ENCODE data around the gene DEDD. TPM values are rescaled to one million over a fixed set of nuclear protein-coding genes. Genes with fewer than 3 reads are reported as not detected.
A peak's percentile ranks its signal among the peaks of the same experiment; 100 is the strongest.

The DEDD gene
- total and polyA plus RNA-seq, 2 of the 13 experiments (the other 11 are each of a cell fraction or from before 2014, with no cell fraction given), result 12.6 to 27.8 TPM

DNA sequence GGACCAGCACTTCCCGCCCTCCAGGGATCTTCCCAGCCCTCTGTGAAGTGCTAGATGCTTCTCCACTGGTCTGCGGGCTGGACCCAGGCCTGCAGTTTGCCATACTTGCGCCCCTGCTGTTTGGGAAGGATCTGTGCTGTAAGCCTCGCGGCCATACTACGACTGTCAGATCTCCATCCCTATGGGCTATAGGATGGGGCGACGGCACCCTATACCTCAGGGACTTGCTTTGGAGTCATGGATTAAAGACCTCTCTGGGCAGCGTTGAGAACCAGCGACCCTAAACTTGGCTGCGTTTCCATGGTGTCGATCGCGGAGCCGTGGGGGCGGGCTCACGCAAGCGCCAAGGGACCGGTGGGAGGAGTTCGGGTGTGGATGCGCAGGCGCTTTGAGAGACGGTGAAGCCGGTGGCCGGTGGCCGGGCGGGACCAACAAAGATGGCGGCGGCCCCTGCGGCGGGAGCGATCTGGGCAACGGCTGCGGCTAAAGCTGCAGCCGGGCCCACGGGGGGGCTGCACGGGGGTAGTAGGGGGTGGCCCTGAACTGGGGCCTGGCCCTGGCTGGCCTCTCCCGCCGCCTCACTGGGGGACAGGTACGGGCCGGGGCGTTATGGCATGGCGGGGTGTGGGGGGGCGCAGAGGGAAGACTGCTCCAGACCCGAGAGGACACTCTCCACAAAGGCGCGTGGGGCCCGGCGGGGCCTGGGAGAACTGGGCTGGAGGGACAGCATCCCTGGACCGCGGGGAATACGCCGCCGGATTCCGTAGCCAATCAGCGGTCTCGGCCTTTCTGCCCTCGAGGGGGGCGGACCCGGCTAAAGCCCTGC is 26.8 kb upstream of the DEDD start, which contains the start of gene USP21 (continued):
- TF ChIP-seq, protein P1, sequence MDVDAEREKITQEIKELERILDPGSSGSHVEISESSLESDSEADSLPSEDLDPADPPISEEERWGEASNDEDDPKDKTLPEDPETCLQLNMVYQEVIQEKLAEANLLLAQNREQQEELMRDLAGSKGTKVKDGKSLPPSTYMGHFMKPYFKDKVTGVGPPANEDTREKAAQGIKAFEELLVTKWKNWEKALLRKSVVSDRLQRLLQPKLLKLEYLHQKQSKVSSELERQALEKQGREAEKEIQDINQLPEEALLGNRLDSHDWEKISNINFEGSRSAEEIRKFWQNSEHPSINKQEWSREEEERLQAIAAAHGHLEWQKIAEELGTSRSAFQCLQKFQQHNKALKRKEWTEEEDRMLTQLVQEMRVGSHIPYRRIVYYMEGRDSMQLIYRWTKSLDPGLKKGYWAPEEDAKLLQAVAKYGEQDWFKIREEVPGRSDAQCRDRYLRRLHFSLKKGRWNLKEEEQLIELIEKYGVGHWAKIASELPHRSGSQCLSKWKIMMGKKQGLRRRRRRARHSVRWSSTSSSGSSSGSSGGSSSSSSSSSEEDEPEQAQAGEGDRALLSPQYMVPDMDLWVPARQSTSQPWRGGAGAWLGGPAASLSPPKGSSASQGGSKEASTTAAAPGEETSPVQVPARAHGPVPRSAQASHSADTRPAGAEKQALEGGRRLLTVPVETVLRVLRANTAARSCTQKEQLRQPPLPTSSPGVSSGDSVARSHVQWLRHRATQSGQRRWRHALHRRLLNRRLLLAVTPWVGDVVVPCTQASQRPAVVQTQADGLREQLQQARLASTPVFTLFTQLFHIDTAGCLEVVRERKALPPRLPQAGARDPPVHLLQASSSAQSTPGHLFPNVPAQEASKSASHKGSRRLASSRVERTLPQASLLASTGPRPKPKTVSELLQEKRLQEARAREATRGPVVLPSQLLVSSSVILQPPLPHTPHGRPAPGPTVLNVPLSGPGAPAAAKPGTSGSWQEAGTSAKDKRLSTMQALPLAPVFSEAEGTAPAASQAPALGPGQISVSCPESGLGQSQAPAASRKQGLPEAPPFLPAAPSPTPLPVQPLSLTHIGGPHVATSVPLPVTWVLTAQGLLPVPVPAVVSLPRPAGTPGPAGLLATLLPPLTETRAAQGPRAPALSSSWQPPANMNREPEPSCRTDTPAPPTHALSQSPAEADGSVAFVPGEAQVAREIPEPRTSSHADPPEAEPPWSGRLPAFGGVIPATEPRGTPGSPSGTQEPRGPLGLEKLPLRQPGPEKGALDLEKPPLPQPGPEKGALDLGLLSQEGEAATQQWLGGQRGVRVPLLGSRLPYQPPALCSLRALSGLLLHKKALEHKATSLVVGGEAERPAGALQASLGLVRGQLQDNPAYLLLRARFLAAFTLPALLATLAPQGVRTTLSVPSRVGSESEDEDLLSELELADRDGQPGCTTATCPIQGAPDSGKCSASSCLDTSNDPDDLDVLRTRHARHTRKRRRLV (CRISPR knock-in tag; IDR thresholded peaks at IDR 0.05), result 0 out of 2 replicates have a peak, but pooled peaks have one; percentile 61
- TF ChIP-seq ZNF143 (CRISPR knock-in tag; IDR thresholded peaks at IDR 0.05) (no peak), ZNF776 (CRISPR knock-in tag; IDR thresholded peaks at IDR 0.05) (0 out of 2 replicates have a peak, but pooled peaks have one; percentile 36), TAF1 (CRISPR knock-in tag; IDR thresholded peaks at IDR 0.05) (peak; percentile 93), TBP (CRISPR knock-in tag; IDR thresholded peaks at IDR 0.05) (no peak), PPARG (CRISPR knock-in tag; conservative IDR thresholded peaks at IDR 0.05) (no peak), ATF7 (IDR thresholded peaks at IDR 0.05) (no peak), ATF7 (CRISPR knock-in tag; IDR thresholded peaks at IDR 0.05) (peak; percentile 49; the same call in 1 of the 2 replicates), SNRNP70 (IDR thresholded peaks at IDR 0.05; ENCODE audit: low read depth, low read length) (no peak), ZNF773 (CRISPR knock-in tag; IDR thresholded peaks at IDR 0.05; ENCODE audit: borderline replicate concordance) (no peak), IRX3 (CRISPR knock-in tag; IDR thresholded peaks at IDR 0.05; ENCODE audit: borderline replicate concordance, low read depth) (no peak)
- TF ChIP-seq, protein P2, sequence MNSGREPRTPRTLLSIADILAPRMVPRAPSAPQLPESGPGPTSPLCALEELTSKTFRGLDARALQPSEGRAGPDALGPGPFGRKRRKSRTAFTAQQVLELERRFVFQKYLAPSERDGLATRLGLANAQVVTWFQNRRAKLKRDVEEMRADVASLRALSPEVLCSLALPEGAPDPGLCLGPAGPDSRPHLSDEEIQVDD (CRISPR knock-in tag; IDR thresholded peaks at IDR 0.05; ENCODE audit: borderline replicate concordance), result no peak
- TF ChIP-seq, protein P3, sequence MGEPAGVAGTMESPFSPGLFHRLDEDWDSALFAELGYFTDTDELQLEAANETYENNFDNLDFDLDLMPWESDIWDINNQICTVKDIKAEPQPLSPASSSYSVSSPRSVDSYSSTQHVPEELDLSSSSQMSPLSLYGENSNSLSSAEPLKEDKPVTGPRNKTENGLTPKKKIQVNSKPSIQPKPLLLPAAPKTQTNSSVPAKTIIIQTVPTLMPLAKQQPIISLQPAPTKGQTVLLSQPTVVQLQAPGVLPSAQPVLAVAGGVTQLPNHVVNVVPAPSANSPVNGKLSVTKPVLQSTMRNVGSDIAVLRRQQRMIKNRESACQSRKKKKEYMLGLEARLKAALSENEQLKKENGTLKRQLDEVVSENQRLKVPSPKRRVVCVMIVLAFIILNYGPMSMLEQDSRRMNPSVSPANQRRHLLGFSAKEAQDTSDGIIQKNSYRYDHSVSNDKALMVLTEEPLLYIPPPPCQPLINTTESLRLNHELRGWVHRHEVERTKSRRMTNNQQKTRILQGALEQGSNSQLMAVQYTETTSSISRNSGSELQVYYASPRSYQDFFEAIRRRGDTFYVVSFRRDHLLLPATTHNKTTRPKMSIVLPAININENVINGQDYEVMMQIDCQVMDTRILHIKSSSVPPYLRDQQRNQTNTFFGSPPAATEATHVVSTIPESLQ (CRISPR knock-in tag; conservative IDR thresholded peaks at IDR 0.05), result no peak
- TF ChIP-seq, protein P4, sequence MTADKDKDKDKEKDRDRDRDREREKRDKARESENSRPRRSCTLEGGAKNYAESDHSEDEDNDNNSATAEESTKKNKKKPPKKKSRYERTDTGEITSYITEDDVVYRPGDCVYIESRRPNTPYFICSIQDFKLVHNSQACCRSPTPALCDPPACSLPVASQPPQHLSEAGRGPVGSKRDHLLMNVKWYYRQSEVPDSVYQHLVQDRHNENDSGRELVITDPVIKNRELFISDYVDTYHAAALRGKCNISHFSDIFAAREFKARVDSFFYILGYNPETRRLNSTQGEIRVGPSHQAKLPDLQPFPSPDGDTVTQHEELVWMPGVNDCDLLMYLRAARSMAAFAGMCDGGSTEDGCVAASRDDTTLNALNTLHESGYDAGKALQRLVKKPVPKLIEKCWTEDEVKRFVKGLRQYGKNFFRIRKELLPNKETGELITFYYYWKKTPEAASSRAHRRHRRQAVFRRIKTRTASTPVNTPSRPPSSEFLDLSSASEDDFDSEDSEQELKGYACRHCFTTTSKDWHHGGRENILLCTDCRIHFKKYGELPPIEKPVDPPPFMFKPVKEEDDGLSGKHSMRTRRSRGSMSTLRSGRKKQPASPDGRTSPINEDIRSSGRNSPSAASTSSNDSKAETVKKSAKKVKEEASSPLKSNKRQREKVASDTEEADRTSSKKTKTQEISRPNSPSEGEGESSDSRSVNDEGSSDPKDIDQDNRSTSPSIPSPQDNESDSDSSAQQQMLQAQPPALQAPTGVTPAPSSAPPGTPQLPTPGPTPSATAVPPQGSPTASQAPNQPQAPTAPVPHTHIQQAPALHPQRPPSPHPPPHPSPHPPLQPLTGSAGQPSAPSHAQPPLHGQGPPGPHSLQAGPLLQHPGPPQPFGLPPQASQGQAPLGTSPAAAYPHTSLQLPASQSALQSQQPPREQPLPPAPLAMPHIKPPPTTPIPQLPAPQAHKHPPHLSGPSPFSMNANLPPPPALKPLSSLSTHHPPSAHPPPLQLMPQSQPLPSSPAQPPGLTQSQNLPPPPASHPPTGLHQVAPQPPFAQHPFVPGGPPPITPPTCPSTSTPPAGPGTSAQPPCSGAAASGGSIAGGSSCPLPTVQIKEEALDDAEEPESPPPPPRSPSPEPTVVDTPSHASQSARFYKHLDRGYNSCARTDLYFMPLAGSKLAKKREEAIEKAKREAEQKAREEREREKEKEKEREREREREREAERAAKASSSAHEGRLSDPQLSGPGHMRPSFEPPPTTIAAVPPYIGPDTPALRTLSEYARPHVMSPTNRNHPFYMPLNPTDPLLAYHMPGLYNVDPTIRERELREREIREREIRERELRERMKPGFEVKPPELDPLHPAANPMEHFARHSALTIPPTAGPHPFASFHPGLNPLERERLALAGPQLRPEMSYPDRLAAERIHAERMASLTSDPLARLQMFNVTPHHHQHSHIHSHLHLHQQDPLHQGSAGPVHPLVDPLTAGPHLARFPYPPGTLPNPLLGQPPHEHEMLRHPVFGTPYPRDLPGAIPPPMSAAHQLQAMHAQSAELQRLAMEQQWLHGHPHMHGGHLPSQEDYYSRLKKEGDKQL (CRISPR knock-in tag; IDR thresholded peaks at IDR 0.05; ENCODE audit: low read depth), result no peak
- TF ChIP-seq, protein P5, sequence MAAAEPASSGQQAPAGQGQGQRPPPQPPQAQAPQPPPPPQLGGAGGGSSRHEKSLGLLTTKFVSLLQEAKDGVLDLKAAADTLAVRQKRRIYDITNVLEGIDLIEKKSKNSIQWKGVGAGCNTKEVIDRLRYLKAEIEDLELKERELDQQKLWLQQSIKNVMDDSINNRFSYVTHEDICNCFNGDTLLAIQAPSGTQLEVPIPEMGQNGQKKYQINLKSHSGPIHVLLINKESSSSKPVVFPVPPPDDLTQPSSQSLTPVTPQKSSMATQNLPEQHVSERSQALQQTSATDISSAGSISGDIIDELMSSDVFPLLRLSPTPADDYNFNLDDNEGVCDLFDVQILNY (CRISPR knock-in tag; conservative IDR thresholded peaks at IDR 0.05), result no peak

Data from HepG2 (cell line).